ENCODE results near the gene PHF10. TPM values are rescaled to one million over a fixed set of nuclear protein-coding genes. Genes with fewer than 3 reads are reported as not detected.

Gene PHF10
- total RNA-seq, 4 donors from 2014 or later: 25.8 to 67.9 (median 31.5) TPM

- Histone ChIP-seq H3K27me3 (no peaks in the 10 kb centered on the region), H3K4me1 (peaks cover 0 to 8% (median 0%) of the 10 kb centered on the region in 3 donors), H3K36me3 (peaks cover 9 to 90% (median 33%) of the 10 kb centered on the region in 3 donors), H3K4me3 (no peak overlapping the region), H3K9me3 (no peaks in the 10 kb centered on the region), H3K27ac (no peak overlapping the region)
- no peak for TF ChIP-seq CTCF (IDR thresholded peaks at IDR 0.05)
- TF ChIP-seq POLR2A (IDR thresholded peaks at IDR 0.05): no peak
- no peak for DNase-seq
- intact Hi-C loops (cut with DNase I): no loop called here
- 90 to 93% methylated on average over 9 of the region's 9 CpGs for WGBS, 2 donors
Observed at GRCh38 chr6:169714595-169714994, 9.7 kb downstream of the PHF10 start.

- H3K9me3 ChIP-seq: no peaks in the 10 kb centered on the region
- H3K27ac ChIP-seq: no peak overlapping the region
- H3K4me1 ChIP-seq: peaks cover 0 to 12% (median 0%) of the 10 kb centered on the region in 3 donors
- no peak overlapping the region for H3K4me3 ChIP-seq
- H3K36me3 ChIP-seq: peaks cover 9 to 94% (median 33%) of the 10 kb centered on the region in 3 donors
- intact Hi-C loops (cut with DNase I): no loop called here
- DNase-seq: no peak
- WGBS, 2 donors: 92% methylated on average over 2 of the region's 2 CpGs
- no peaks in the 10 kb centered on the region for H3K27me3 ChIP-seq
- no peak for TF ChIP-seq POLR2A (IDR thresholded peaks at IDR 0.05)
- no peak for TF ChIP-seq CTCF (IDR thresholded peaks at IDR 0.05)
Observed at GRCh38 chr6:169714178-169714577, 10.1 kb downstream of the PHF10 start.

GRCh38 chr6:169710009-169710408 lies 14.3 kb downstream of the PHF10 start:
- TF ChIP-seq CTCF (IDR thresholded peaks at IDR 0.05) (no peak), POLR2A (IDR thresholded peaks at IDR 0.05) (no peak)
- Histone ChIP-seq H3K4me3 (no peak overlapping the region), H3K27ac (peak overlapping the region in 3 of 4 donors; percentile 19 to 46 (median 40)), H3K9me3 (no peaks in the 10 kb centered on the region), H3K36me3 (peaks cover 4 to 94% (median 20%) of the 10 kb centered on the region in 3 donors), H3K4me1 (peaks cover 0 to 21% (median 5%) of the 10 kb centered on the region in 3 donors), H3K27me3 (no peaks in the 10 kb centered on the region)
- DNase-seq: no peak
- 60 to 62% methylated on average over 3 of the region's 3 CpGs for WGBS, 2 donors
- intact Hi-C loops (cut with DNase I): no loop called here

GRCh38 chr6:169709293-169709692 lies 15.0 kb downstream of the PHF10 start:
- DNase-seq: no peak
- no peak overlapping the region for H3K4me3 ChIP-seq
- peak overlapping the region in 2 of 4 donors; percentile 40 to 41 for H3K27ac ChIP-seq
- TF ChIP-seq CTCF (IDR thresholded peaks at IDR 0.05) (no peak), POLR2A (IDR thresholded peaks at IDR 0.05) (no peak)
- H3K36me3 ChIP-seq: peaks cover 0 to 90% (median 13%) of the 10 kb centered on the region in 3 donors
- H3K27me3 ChIP-seq: no peaks in the 10 kb centered on the region
- intact Hi-C loops (cut with DNase I): no loop called here
- peaks cover 3 to 28% (median 12%) of the 10 kb centered on the region in 3 donors for H3K4me1 ChIP-seq
- H3K9me3 ChIP-seq: no peaks in the 10 kb centered on the region

- peaks cover 13 to 43% (median 27%) of the 10 kb centered on the region in 3 donors for H3K4me1 ChIP-seq
- intact Hi-C loops (cut with DNase I): no loop called here
- H3K27ac ChIP-seq: no peak overlapping the region
- TF ChIP-seq POLR2A (IDR thresholded peaks at IDR 0.05) (no peak), CTCF (IDR thresholded peaks at IDR 0.05) (no peak)
- no peaks in the 10 kb centered on the region for H3K9me3 ChIP-seq
- WGBS, 2 donors: 89 to 100% methylated on average over 2 of the region's 2 CpGs
- H3K4me3 ChIP-seq: no peak overlapping the region
- no peak for DNase-seq
- no peaks in the 10 kb centered on the region for H3K27me3 ChIP-seq
- peaks cover 0 to 81% (median 5%) of the 10 kb centered on the region in 3 donors for H3K36me3 ChIP-seq
Observed at GRCh38 chr6:169707772-169708171, 16.5 kb downstream of the PHF10 start.
